ENCODE measurements around the gene AP2A2. TPM values are rescaled to one million over a fixed set of nuclear protein-coding genes. Genes with fewer than 3 reads are reported as not detected.

Gene AP2A2
- total RNA-seq, 2 experiments from 2014 or later = 45.9 to 46.6 TPM

DNA sequence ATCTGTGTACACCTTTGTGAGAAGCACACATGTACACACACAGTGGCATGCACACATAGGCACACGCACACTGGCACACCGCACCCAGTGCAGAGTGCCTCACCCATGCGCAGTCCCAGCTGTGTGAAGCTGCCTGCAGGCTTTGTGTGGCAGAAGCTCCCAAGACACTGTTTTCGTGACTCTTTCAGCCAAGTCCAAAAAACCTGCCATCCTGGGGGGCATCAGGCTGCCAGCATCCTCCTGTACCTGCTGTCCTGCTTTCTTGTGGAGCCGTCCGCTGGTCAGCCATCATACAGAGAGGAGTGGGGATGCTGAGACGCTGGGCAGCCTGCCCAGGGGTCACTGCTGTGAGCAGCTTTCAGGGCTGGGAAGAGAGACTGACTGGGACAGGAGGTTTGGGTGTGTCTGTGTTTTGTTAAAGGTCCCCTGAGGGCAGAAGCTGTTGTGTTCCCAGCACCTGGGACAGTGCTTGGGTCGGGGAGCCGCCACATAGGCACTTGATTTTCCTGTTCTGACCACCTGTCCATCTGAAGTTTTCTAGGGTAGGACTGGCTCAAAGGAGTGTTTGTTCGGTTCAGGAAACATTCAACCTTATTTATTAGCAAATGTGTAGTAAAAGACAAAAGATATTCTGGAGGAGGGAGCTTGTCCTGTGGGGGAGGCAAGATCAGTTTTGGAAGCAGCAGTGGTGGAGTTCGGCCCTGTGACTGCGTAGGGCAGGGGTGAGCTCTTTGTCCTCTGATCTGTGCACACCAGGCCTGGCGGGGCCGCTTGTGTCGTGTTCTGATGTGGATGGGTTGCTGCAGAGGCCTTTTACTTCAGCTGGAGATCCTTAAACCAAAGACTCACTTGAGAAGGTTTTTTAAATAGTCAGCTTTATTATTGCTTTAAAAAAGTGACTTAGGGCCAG, 29.7 kb downstream of the AP2A2 start:
- no peaks in the 10 kb centered on the region for H3K27me3 ChIP-seq (ENCODE audit: control insufficient read depth in 1 of 2, insufficient read depth in 2 of 2, low read length in 2 of 2)
- DNase-seq (no peak), ATAC-seq (ENCODE audit: poor library complexity) (no peak)
- CTCF ChIA-PET = no interaction called here
- peaks cover 28% of the 10 kb centered on the region for H3K4me1 Mint-ChIP-seq (ENCODE audit: low read depth)
- peaks cover 27% of the 10 kb centered on the region for H3K36me3 ChIP-seq (ENCODE audit: insufficient read depth, low read length)
- TF ChIP-seq, protein P1, sequence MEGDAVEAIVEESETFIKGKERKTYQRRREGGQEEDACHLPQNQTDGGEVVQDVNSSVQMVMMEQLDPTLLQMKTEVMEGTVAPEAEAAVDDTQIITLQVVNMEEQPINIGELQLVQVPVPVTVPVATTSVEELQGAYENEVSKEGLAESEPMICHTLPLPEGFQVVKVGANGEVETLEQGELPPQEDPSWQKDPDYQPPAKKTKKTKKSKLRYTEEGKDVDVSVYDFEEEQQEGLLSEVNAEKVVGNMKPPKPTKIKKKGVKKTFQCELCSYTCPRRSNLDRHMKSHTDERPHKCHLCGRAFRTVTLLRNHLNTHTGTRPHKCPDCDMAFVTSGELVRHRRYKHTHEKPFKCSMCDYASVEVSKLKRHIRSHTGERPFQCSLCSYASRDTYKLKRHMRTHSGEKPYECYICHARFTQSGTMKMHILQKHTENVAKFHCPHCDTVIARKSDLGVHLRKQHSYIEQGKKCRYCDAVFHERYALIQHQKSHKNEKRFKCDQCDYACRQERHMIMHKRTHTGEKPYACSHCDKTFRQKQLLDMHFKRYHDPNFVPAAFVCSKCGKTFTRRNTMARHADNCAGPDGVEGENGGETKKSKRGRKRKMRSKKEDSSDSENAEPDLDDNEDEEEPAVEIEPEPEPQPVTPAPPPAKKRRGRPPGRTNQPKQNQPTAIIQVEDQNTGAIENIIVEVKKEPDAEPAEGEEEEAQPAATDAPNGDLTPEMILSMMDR (IDR thresholded peaks at IDR 0.05) = no peak
- no peaks in the 10 kb centered on the region for H3K27me3 Mint-ChIP-seq
- H3K4me1 ChIP-seq (ENCODE audit: insufficient read depth, low read length) = peaks cover 8% of the 10 kb centered on the region
- no peaks in the 10 kb centered on the region for H3K9me3 ChIP-seq (ENCODE audit: control insufficient read depth in 1 of 2, insufficient read depth in 1 of 2, low read length in 2 of 2)
- H3K4me3 Mint-ChIP-seq = no peak overlapping the region
- H3K27ac ChIP-seq (ENCODE audit: low read depth in 1 of 2, low read length in 2 of 2) = no peak overlapping the region
- H3K27ac Mint-ChIP-seq = peak overlapping the region; percentile 47
- POLR2A ChIA-PET = no interaction called here
- H3K9me3 Mint-ChIP-seq = no peaks in the 10 kb centered on the region
- no peak overlapping the region for H3K4me3 ChIP-seq (ENCODE audit: low read length)
- intact Hi-C loops (cut with DNase I, micrococcal nuclease) = no loop called here
- peaks cover 48% of the 10 kb centered on the region for H3K36me3 Mint-ChIP-seq (ENCODE audit: low read depth)

DNA sequence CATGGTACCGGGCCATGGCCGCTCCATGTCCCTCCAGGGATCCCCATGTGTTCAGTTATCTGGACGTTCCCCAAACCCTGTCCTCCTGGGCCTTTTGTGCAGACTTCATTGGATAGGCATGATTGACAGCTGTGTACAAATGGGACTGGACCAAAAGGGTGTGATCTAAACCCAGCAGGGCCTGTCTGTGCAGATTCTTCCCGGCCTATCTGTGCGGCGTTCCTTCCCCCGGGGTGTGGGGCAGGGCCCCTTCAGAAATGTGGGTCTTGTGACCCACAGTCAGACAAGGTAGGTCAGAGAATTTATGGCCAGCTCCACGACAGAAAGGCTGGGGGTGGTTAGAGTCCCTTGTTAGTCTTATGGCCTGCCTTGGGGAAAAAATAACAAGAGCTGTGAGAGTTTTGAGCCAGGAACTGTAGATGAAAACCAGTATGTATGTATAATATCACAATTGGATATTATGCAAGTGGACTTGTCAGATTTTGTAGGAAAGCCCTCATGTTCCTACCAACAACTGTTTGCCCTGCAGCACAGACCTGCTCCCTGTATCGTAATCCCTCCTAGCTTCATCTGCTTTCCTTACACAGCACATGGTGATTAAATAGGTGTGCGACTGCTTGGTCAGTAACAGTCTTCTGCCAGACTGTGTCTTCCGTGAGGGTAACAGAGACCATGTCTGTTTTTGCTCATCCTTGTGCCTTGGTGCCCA, 31.7 kb downstream of the AP2A2 start:
- H3K4me3 ChIP-seq (ENCODE audit: low read length) = no peak overlapping the region
- intact Hi-C loops (cut with DNase I, micrococcal nuclease) = no loop called here
- no peaks in the 10 kb centered on the region for H3K9me3 Mint-ChIP-seq
- ATAC-seq (ENCODE audit: poor library complexity) = no peak
- peaks cover 23% of the 10 kb centered on the region for H3K4me1 Mint-ChIP-seq (ENCODE audit: low read depth)
- H3K9me3 ChIP-seq (ENCODE audit: control insufficient read depth in 1 of 2, insufficient read depth in 1 of 2, low read length in 2 of 2) = no peaks in the 10 kb centered on the region
- peaks cover 51% of the 10 kb centered on the region for H3K36me3 Mint-ChIP-seq (ENCODE audit: low read depth)
- CTCF ChIA-PET = no interaction called here
- no peak overlapping the region for H3K27ac ChIP-seq (ENCODE audit: low read depth in 1 of 2, low read length in 2 of 2)
- TF ChIP-seq, protein P1 (IDR thresholded peaks at IDR 0.05) = no peak
- H3K27me3 ChIP-seq (ENCODE audit: control insufficient read depth in 1 of 2, insufficient read depth in 2 of 2, low read length in 2 of 2) = no peaks in the 10 kb centered on the region
- H3K27me3 Mint-ChIP-seq = no peaks in the 10 kb centered on the region
- DNase-seq = no peak
- H3K4me1 ChIP-seq (ENCODE audit: insufficient read depth, low read length) = peaks cover 8% of the 10 kb centered on the region
- no peak overlapping the region for H3K4me3 Mint-ChIP-seq
- POLR2A ChIA-PET = no interaction called here
- H3K36me3 ChIP-seq (ENCODE audit: insufficient read depth, low read length) = peaks cover 39% of the 10 kb centered on the region
- peak overlapping the region; percentile 37 for H3K27ac Mint-ChIP-seq

DNA sequence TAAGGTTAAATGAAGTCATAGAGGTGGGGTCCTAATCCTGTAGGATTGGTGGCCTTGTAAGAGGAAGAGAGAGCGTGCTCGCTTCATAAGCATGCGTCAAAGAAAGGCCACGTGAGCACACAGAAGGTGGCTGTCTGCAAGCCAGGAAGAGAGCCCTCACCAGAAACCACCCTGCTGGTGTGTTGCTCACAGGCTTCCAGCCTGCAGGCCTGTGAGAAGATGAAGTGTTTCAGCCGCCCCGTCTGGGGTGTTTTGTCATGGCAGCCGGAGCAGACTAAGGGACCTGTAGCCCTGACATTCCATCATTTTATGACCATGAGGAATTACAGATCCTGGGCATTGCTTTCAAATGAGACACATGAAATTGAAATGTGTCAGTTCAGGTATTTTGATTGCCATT, 32.4 kb downstream of the AP2A2 start:
- POLR2A ChIA-PET = no interaction called here

More for the DNA sequence above, 32.4 kb downstream of the AP2A2 start:
- DNase-seq (no peak), ATAC-seq (ENCODE audit: poor library complexity) (no peak)
- TF ChIP-seq, protein P1 (IDR thresholded peaks at IDR 0.05) = no peak
- no peak overlapping the region for H3K4me3 ChIP-seq (ENCODE audit: low read length)
- H3K27ac ChIP-seq (ENCODE audit: low read depth in 1 of 2, low read length in 2 of 2) = no peak overlapping the region
- Mint-ChIP-seq H3K4me3 (no peak overlapping the region), H3K4me1 (ENCODE audit: low read depth) (peaks cover 17% of the 10 kb centered on the region), H3K27ac (no peak overlapping the region), H3K9me3 (no peaks in the 10 kb centered on the region), H3K27me3 (no peaks in the 10 kb centered on the region), H3K36me3 (ENCODE audit: low read depth) (peaks cover 58% of the 10 kb centered on the region)
- H3K27me3 ChIP-seq (ENCODE audit: control insufficient read depth in 1 of 2, insufficient read depth in 2 of 2, low read length in 2 of 2) = no peaks in the 10 kb centered on the region
- H3K4me1 ChIP-seq (ENCODE audit: insufficient read depth, low read length) = peaks cover 8% of the 10 kb centered on the region
- H3K9me3 ChIP-seq (ENCODE audit: control insufficient read depth in 1 of 2, insufficient read depth in 1 of 2, low read length in 2 of 2) = no peaks in the 10 kb centered on the region
- CTCF ChIA-PET = no interaction called here
- peaks cover 44% of the 10 kb centered on the region for H3K36me3 ChIP-seq (ENCODE audit: insufficient read depth, low read length)
- intact Hi-C loops (cut with DNase I, micrococcal nuclease) = loop anchor here in 1 of 2 experiments (2.0 kb wide), 1 partner anchor 21 kb away; no protein-coding TSS in a partner anchor

Data from CD4-positive, alpha-beta T cell (primary cell).